Mucosa of descending colon (tissue), 3 donors: Measurements from ENCODE around the gene PRUNE2. TPM values are rescaled to one million over a fixed set of nuclear protein-coding genes. Genes with fewer than 3 reads are reported as not detected.
A peak's percentile ranks its signal among the peaks of the same experiment; 100 is the strongest.

Experiments used
- ATAC-seq: fragments of 200-7000 bp; cut with Tn5 transposase; one replicate; pipeline ENCODE4 v1.9.1; 2020; ENCODE audit warnings: mild to moderate bottlenecking, moderate library complexity
- DNase-seq, 3 donors: peaks; one replicate each; pipeline ENCODE4 v3.0.0-alpha.2; 2020
- H3K36me3 ChIP-seq: fragments of 200-600 bp; one replicate; pipeline ENCODE4 v1.8.0; 2021; ENCODE audit warnings: low read depth, mild to moderate bottlenecking
- H3K4me1 ChIP-seq: fragments of 200-600 bp; one replicate; pipeline ENCODE4 v1.8.0; 2021; ENCODE audit warnings: low read depth, mild to moderate bottlenecking
- H3K4me3 ChIP-seq: fragments of 200-600 bp; one replicate; pipeline ENCODE4 v1.8.0; 2021; ENCODE audit warnings: mild to moderate bottlenecking
- H3K9me3 ChIP-seq: fragments of 200-600 bp; one replicate; pipeline ENCODE4 v1.8.0; 2021; ENCODE audit warnings: mild to moderate bottlenecking
- CTCF ChIP-seq: fragments of 200-600 bp; IDR thresholded peaks from one replicate; pipeline ENCODE4 v1.8.0; 2022; ENCODE audit warnings: antibody characterized with exemption, mild to moderate bottlenecking
- intact Hi-C, 2 donors: fragments of 100-400 bp; cut with DNase I in 1 of 2; cut with micrococcal nuclease in 1 of 2; formaldehyde crosslinking; loops; one replicate each; pipeline versions ENCODE4 v1.11.0 to v1.11.1; 2022; cut with DNase I, micrococcal nuclease
- total RNA-seq, 3 donors: library from RNA; stranded (reverse); fragmentation: NEBNext Ultra II Directional in 2 of 3; extraction: Animal tissue kit (Norgen Biotek cat#: 25700) in 2 of 3; gene quantifications; one replicate each; pipeline versions ENCODE4 v1.2.1 to v1.2.4, GENCODE V29; 2021 to 2023
- donor health status: DM: no; HTN: no; CAD: no; lungs with moderate emphysema.
- donor health status: DM: no; HTN: no; CAD: no.
- donor health status: DM: no; HTN: yes; CAD: no.

The PRUNE2 gene
- total RNA-seq, 3 donors from 2014 or later = 48.2 to 437 (median 62.4) TPM

- Histone ChIP-seq H3K4me3 (no peak overlapping the region), H3K9me3 (no peaks in the 10 kb centered on the region), H3K4me1 (no peaks in the 10 kb centered on the region), H3K36me3 (no peaks in the 10 kb centered on the region)
- ATAC-seq (no peak), DNase-seq (no peak)
- no peak for TF ChIP-seq CTCF
- intact Hi-C loops = loop anchor here in 1 of 2 donors (10.0 kb wide), 1 partner anchor 264 kb away; no protein-coding TSS in a partner anchor
These were observed 196.9 kb downstream of the PRUNE2 start for GRCh38 chr9:76709020-76709419.

- no peaks in the 10 kb centered on the region for H3K36me3 ChIP-seq
- intact Hi-C loops = loop anchor here in 1 of 2 donors (10.0 kb wide), 1 partner anchor 263 kb away; no protein-coding TSS in a partner anchor
- no peaks in the 10 kb centered on the region for H3K4me1 ChIP-seq
- H3K9me3 ChIP-seq = no peaks in the 10 kb centered on the region
- no peak for TF ChIP-seq CTCF
- H3K4me3 ChIP-seq = no peak overlapping the region
- no peak for DNase-seq
- no peak for ATAC-seq
These were observed 198.4 kb downstream of the PRUNE2 start for GRCh38 chr9:76707510-76707909.

- ATAC-seq = peak; percentile 72
- H3K9me3 ChIP-seq = no peaks in the 10 kb centered on the region
- intact Hi-C loops = loop anchor here in 1 of 2 donors (10.0 kb wide), 1 partner anchor 260 kb away; no protein-coding TSS in a partner anchor
- no peak overlapping the region for H3K4me3 ChIP-seq
- H3K36me3 ChIP-seq = no peaks in the 10 kb centered on the region
- H3K4me1 ChIP-seq = no peaks in the 10 kb centered on the region
- TF ChIP-seq CTCF = no peak
- DNase-seq = peak in 1 of 3 donors; percentile 17
These were observed 201.2 kb downstream of the PRUNE2 start for GRCh38 chr9:76704593-76705204.

- intact Hi-C loops = loop anchor here in 1 of 2 donors (10.0 kb wide), 1 partner anchor 258 kb away; no protein-coding TSS in a partner anchor
- Histone ChIP-seq H3K9me3 (no peaks in the 10 kb centered on the region), H3K4me3 (no peak overlapping the region), H3K4me1 (no peaks in the 10 kb centered on the region), H3K36me3 (no peaks in the 10 kb centered on the region)
- TF ChIP-seq CTCF = no peak
- ATAC-seq (no peak), DNase-seq (no peak)
These were observed 202.6 kb downstream of the PRUNE2 start for GRCh38 chr9:76703270-76703669.

DNA sequence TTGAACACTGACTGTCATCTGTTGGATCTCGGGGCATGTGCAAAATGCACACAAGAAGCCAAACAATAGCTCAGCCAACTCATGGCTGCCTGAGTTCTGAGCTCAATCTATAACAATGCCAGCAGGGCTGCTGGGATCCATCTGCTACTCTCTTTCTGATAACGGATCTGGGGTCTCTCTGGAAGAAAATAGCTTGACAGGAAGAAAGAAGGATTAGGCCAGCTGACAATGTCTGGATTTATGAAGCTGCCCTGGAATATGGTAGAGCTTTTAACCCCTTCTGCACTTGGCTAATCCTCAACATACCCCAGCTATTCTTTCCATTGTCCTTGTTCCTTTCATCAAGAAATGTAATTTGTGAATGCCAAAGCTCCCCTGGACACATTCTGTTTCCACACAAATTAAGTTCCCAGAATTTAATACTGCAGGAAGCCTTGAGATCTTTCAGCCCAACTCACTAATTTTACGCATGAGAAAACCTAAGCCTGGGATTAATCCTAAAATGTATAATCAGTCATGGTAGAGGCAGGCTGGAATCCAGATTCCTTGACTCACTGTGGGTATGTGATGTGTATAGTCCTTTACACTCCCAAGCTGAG, 204.4 kb downstream of the PRUNE2 start:
- H3K4me1 ChIP-seq = no peaks in the 10 kb centered on the region
- no peak for DNase-seq
- H3K36me3 ChIP-seq = no peaks in the 10 kb centered on the region
- no peak for ATAC-seq
- intact Hi-C loops = loop anchor here in 1 of 2 donors (10.0 kb wide), 1 partner anchor 257 kb away; no protein-coding TSS in a partner anchor
- no peaks in the 10 kb centered on the region for H3K9me3 ChIP-seq
- no peak overlapping the region for H3K4me3 ChIP-seq
- no peak for TF ChIP-seq CTCF
